K562 treated with DMSO at 1 percent for 4 hours (cell line): ENCODE data around the gene ERICH6. TPM values are rescaled to one million over a fixed set of nuclear protein-coding genes. Genes with fewer than 3 reads are reported as not detected.

ENCODE experiments used
- total RNA-seq: library from RNA; unstranded; fragments of 300-600 nt; gene quantifications from 2 replicates; pipeline ENCODE4 v1.2.3, GENCODE V29; 2022; ENCODE audit not compliant: insufficient read depth

The ERICH6 gene
- not detected in 2 replicates for total RNA-seq

DNA sequence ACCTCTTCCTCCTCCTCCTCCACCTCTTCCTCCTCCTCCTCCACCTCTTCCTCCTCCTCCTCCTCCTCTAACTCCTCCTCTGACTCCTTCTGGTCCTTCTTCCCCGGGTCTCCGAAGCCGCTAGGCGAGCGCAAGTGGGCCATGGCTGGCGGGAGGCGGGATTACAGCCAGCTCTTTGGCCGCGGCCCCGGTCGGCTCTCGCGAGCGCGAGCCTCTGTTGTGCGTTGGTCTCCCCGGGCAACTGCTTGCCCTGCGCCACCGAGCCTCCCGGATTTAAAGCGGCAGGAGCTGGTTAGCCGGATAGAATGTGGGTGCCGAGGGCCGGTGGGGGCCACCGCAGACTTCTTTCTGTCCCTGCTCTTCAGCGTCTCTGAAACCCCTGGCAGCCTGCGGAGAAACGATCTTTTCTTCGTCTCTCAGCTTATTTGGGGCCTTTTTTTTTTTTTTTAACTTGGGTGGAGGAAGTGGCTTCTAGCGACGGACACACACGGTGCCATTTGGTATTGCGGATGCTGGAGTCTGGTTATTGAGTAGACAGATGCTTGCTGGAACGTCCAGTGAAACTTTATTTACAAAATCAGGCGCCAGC lies at the start of gene ERICH6:
ERICH6 (minus strand) TSS at position 165 of the 589 bp plus-strand sequence; CDS start at position 143, 22 bp downstream.

Other genes starting within 250 kb of the ERICH6 start
- 226 and 289 TPM in 2 replicates for gene SERP1, start 157.4 kb downstream of the ERICH6 start, total RNA-seq
- gene EIF2A, start 157.1 kb downstream of the ERICH6 start, total RNA-seq, result 96.7 and 180 TPM in 2 replicates
- 22.3 and 30.2 TPM in 2 replicates for gene SELENOT, start 100.6 kb downstream of the ERICH6 start, total RNA-seq
- gene SIAH2, start 59.2 kb upstream of the ERICH6 start, total RNA-seq, result 34.4 and 44.6 TPM in 2 replicates
- gene MINDY4B, start 201.5 kb upstream of the ERICH6 start, total RNA-seq, result not detected in 2 replicates